Epithelial cell of proximal tubule (primary cell): ENCODE results near the gene JAM2. TPM values are rescaled to one million over a fixed set of nuclear protein-coding genes. Genes with fewer than 3 reads are reported as not detected.

ENCODE experiments used
- DNase-seq: peaks from one replicate; pipeline ENCODE4 v3.0.0-alpha.2; 2011; ENCODE audit warnings: low read depth
- H3K4me3 ChIP-seq: 2 replicates; pipeline ENCODE4 v1.5.1; 2011; ENCODE audit warnings: low read depth, mild to moderate bottlenecking, low read length
- CTCF ChIP-seq: conservative IDR thresholded peaks from 2 replicates; pipeline ENCODE4 v1.5.1; 2012; ENCODE audit warnings: low read depth, mild to moderate bottlenecking, low read length
- total RNA-seq: library from RNA; depleted of rRNA; stranded (reverse); fragments of >200 nt; gene quantifications from 2 replicates; pipeline ENCODE4 v1.2.3, GENCODE V29; 2015

The JAM2 gene
- total RNA-seq, 1 donor from 2014 or later = 0.12 TPM

GRCh38 chr21:25646474-25646873 lies 7.4 kb downstream of the JAM2 start:
- no peak for DNase-seq
- no peak for TF ChIP-seq CTCF

GRCh38 chr21:25647647-25648046 lies 8.6 kb downstream of the JAM2 start:
- DNase-seq = no peak
- no peak for TF ChIP-seq CTCF
- H3K4me3 ChIP-seq = no peak overlapping the region

More at GRCh38 chr21:25646474-25646873, 7.4 kb downstream of the JAM2 start:
- no peak overlapping the region for H3K4me3 ChIP-seq

DNA sequence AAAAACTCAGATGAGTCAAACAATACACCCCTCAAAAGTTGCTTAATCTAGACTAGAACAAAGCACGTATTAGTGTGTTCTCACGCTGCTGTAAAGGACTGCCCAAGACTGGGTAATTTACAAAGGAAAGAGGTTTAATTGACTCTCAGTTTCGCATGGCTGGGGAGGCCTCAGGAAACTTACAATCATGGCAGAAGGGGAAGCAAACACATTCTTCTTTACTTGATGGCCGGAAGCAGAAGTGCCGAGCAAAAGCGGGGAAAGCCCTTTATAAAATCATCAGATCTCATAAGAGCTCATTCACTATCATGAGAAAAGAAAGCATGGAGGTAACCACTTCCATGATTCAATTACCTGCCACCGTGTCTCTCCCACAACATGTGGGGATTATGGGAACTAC lies 10.1 kb downstream of the JAM2 start:
- no peak overlapping the region for H3K4me3 ChIP-seq
- no peak for DNase-seq
- no peak for TF ChIP-seq CTCF

DNA sequence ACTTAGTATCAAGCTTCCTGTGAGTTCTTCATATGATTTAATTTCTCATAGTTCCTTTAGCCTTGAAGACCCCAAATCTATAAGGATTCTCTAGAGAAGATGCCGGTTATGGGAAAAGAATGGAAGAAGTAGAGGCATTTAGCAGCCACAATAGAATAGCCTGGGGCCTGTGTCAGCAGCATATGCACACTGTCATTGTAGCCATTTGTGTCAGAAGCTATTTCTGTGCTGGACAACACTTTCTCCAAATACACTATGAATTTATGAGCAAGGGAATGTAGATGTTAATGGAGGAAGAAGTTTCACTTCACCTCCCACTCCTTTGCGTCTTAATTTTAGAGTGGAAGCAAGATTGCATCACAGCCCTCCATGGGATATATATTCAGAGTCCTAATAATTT lies 17.4 kb downstream of the JAM2 start:
- no peak overlapping the region for H3K4me3 ChIP-seq
- DNase-seq = no peak
- no peak for TF ChIP-seq CTCF

DNA sequence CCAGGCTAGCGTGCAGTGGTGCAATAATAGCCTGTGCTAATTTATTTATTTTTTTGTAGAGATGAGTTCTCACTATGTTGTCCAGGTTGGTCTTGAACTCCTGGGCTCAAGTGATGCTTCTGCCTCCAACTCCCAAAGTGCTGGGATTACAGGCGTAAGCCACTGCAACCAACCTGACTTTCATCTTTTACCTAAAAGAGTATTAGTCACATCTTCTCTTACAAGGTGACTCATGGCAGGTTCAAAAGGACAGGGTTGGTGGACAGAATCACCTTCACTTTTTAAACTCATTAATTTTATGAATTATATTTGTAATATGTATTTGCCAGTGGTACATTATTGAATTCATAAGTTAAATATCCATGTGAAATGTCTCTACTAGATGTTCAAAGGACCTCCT lies 18.1 kb downstream of the JAM2 start:
- DNase-seq = no peak
- TF ChIP-seq CTCF = no peak
- no peak overlapping the region for H3K4me3 ChIP-seq

- no peak for TF ChIP-seq CTCF
- DNase-seq = no peak
- no peak overlapping the region for H3K4me3 ChIP-seq
Observed at GRCh38 chr21:25658427-25659035, 19.5 kb downstream of the JAM2 start.

DNA sequence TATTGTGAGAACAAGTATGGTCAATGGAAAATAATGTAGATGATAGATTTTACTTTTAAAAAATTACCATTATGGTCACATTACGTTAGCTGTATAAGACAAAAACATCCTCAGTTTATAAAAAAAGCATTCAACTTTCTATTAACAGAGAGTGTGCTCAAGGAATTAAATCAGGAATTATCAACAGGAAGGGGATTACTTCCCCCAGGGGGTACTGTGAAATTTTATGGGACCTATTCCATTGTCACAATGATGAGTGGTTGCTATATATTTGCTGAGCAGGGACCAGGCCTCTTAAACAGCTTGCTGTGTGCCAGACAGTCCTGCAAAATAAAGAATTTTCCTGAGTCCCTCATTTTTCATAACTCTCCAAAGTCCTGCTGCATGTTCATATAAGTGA lies 21.2 kb downstream of the JAM2 start:
- H3K4me3 ChIP-seq = no peak overlapping the region
- DNase-seq = no peak
- TF ChIP-seq CTCF = no peak
